Measurements from ENCODE around the gene IL36RN.

The IL36RN gene

DNA sequence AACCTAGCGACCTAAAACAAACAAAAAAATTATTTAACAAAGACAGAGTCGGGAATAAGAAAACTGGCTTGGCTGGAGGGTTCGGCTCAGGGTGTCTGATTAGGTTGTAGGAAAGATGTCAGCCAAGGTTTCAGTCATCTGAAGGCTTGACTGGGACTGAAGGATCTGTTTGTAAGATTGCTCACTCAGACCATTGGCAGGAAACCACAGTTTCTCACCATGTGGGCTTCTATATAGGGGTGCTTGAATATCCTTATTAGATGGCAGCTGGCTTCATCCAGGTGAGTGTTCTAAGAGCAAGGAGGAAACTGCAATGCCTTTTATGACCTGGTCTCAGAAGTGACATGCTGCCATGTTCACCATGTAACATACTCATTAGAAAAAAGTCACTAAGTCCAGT, 5.3 kb upstream of the IL36RN start:
- Histone ChIP-seq H3K27ac (no peak overlapping the region), H3K9ac (ENCODE audit: insufficient read length) (no peak overlapping the region), H3K9me3 (ENCODE audit: low read depth, low read length) (no peaks in the 10 kb centered on the region), H3K4me3 (no peak overlapping the region), H3K36me3 (ENCODE audit: insufficient read depth, low read length) (no peaks in the 10 kb centered on the region)
- TF ChIP-seq EZH2 (IDR thresholded peaks at IDR 0.05), result no peak
- TF ChIP-seq POLR2AphosphoS5 (IDR thresholded peaks at IDR 0.05; ENCODE audit: borderline replicate concordance, low read depth, low read length), result no peak
- no peak for TF ChIP-seq FOXP2 (optimal IDR thresholded peaks at IDR 0.05; ENCODE audit: control extremely low read depth, extremely low read length, insufficient read depth)
- DNase-seq (ENCODE audit: low read depth, low spot score), result no peak

DNA sequence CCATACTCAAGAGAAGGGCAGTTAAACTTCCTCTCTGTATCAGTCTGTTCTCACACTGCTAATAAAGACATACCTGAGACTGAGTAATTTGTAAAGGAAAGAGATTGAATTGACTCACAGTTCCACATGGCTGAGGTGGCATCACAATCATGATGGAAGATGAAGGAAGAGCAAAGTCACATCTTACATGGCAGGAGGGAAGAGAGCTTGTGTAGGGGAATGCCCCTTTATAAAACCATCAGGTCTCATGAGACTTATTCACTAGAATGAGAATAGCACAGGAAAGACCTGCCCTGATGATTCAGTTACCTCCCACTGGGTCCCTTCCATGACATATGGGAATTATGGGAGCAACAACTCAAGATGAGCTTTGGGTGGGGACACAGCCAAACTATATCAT, 4.9 kb upstream of the IL36RN start:
- TF ChIP-seq POLR2AphosphoS5 (IDR thresholded peaks at IDR 0.05; ENCODE audit: borderline replicate concordance, low read depth, low read length), result no peak
- no peak for TF ChIP-seq FOXP2 (optimal IDR thresholded peaks at IDR 0.05; ENCODE audit: control extremely low read depth, extremely low read length, insufficient read depth)
- no peak for TF ChIP-seq EZH2 (IDR thresholded peaks at IDR 0.05)

DNA sequence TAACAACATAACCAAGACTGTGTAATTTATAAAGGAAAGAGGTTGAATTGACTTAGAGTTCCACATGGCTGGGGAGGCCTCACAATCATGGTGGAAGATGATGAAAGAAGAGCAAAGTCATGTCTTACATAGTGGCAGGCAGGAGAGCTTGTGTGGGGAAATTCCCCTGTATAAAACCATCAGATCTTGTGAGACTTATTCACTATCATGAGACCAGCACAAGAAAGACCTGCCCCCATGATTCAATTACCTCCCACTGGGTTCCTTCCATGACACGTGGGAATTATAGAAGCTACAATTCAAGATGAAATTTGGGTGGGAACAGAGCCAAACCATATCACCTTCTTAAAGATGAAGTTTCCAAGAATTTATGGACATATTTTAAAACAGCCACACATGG, 2.5 kb upstream of the IL36RN start:
- Histone ChIP-seq H3K4me3 (no peak overlapping the region), H3K9me3 (ENCODE audit: low read depth, low read length) (no peaks in the 10 kb centered on the region), H3K36me3 (ENCODE audit: insufficient read depth, low read length) (no peaks in the 10 kb centered on the region), H3K27ac (no peak overlapping the region), H3K9ac (ENCODE audit: insufficient read length) (no peak overlapping the region)
- TF ChIP-seq FOXP2 (optimal IDR thresholded peaks at IDR 0.05; ENCODE audit: control extremely low read depth, extremely low read length, insufficient read depth), result no peak
- no peak for TF ChIP-seq EZH2 (IDR thresholded peaks at IDR 0.05)
- no peak for TF ChIP-seq POLR2AphosphoS5 (IDR thresholded peaks at IDR 0.05; ENCODE audit: borderline replicate concordance, low read depth, low read length)
- no peak for DNase-seq (ENCODE audit: low read depth, low spot score)

More for the DNA sequence above, 4.9 kb upstream of the IL36RN start:
- DNase-seq (ENCODE audit: low read depth, low spot score), result no peak
- Histone ChIP-seq H3K9ac (ENCODE audit: insufficient read length) (no peak overlapping the region), H3K4me3 (no peak overlapping the region), H3K36me3 (ENCODE audit: insufficient read depth, low read length) (no peaks in the 10 kb centered on the region), H3K9me3 (ENCODE audit: low read depth, low read length) (no peaks in the 10 kb centered on the region), H3K27ac (no peak overlapping the region)

DNA sequence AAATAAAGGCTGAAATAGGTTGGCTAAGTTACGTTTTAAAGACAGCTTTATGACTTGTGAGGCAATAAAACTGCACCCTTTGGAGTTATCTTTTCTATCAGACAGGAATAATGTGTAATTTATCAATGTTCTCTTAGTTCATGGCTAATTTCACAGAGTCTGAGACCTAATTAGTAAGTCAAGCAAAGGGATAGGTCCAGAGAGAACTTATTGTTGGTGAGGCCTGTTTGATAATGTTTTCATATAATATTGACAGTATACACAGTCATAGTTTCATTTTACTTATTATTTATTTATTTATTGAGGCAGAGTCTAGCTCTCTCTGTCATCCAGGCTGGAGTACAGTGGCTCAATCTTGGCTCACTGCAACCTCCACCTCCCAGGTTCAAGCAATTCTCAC, 1.9 kb upstream of the IL36RN start:
- Histone ChIP-seq H3K4me3 (no peak overlapping the region), H3K36me3 (ENCODE audit: insufficient read depth, low read length) (no peaks in the 10 kb centered on the region), H3K9me3 (ENCODE audit: low read depth, low read length) (no peaks in the 10 kb centered on the region), H3K9ac (ENCODE audit: insufficient read length) (no peak overlapping the region), H3K27ac (no peak overlapping the region)
- TF ChIP-seq POLR2AphosphoS5 (IDR thresholded peaks at IDR 0.05; ENCODE audit: borderline replicate concordance, low read depth, low read length), result no peak
- no peak for TF ChIP-seq EZH2 (IDR thresholded peaks at IDR 0.05)
- TF ChIP-seq FOXP2 (optimal IDR thresholded peaks at IDR 0.05; ENCODE audit: control extremely low read depth, extremely low read length, insufficient read depth), result no peak
- no peak for DNase-seq (ENCODE audit: low read depth, low spot score)

DNA sequence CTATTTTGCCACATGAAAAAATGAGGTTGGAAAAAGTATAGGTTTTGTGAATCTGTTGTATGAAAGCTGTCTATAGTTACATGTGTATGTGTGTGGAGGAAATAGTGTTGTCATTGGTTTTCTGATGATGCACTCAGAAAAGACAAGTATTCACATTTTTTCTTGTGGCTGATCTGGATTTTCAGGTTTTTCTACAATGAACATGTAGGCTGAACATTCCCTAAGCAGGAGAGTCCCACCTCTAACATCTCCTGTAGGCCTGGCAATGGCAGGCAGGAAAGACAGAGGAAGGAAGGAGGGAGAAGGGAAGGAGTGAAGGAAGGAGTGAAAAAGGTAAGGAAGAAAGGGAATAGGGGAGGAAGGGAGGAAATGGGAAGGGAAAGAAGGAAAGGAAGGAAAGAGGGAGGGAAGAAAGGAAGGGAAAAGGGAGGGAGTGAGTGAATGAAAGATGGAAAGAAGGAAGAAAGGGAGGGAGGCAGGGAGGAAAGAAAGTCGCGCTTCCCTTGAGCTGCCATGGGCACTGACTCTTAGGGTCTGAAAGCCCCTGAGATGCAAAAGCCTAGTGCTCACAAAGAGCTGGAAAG, 495 bp upstream of the IL36RN start:
- H3K36me3 ChIP-seq (ENCODE audit: insufficient read depth, low read length), result no peaks in the 10 kb centered on the region
- H3K27ac ChIP-seq, result no peak overlapping the region
- no peak overlapping the region for H3K9ac ChIP-seq (ENCODE audit: insufficient read length)
- no peak for TF ChIP-seq EZH2 (IDR thresholded peaks at IDR 0.05)
- no peak for TF ChIP-seq POLR2AphosphoS5 (IDR thresholded peaks at IDR 0.05; ENCODE audit: borderline replicate concordance, low read depth, low read length)
- TF ChIP-seq FOXP2 (optimal IDR thresholded peaks at IDR 0.05; ENCODE audit: control extremely low read depth, extremely low read length, insufficient read depth), result no peak
- no peak overlapping the region for H3K4me3 ChIP-seq
- DNase-seq (ENCODE audit: low read depth, low spot score), result no peak
- H3K9me3 ChIP-seq (ENCODE audit: low read depth, low read length), result no peaks in the 10 kb centered on the region

DNA sequence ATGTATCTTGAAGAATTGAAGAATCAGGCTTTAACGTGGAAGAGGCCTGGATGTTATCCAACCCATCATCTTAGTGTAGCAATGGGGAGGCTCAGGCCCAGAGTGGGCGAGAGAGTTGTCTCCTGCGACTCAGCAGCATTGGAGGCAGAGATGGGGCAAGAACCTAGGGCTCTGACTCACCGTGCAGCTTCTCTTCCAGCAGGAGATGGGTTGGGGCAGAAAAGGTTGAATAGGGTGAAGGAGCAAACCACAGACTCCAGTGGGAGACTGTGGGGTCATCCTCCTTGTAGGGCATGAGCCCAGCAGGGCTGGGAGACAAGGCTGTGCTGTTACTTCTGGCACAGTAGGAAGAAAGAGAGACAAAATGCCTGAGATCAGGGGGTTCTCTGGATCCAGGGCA, 1.4 kb downstream of the IL36RN start:
- no peak for TF ChIP-seq POLR2AphosphoS5 (IDR thresholded peaks at IDR 0.05; ENCODE audit: borderline replicate concordance, low read depth, low read length)
- TF ChIP-seq EZH2 (IDR thresholded peaks at IDR 0.05), result no peak
- TF ChIP-seq FOXP2 (optimal IDR thresholded peaks at IDR 0.05; ENCODE audit: control extremely low read depth, extremely low read length, insufficient read depth), result no peak
- Histone ChIP-seq H3K36me3 (ENCODE audit: insufficient read depth, low read length) (no peaks in the 10 kb centered on the region), H3K27ac (no peak overlapping the region), H3K9me3 (ENCODE audit: low read depth, low read length) (no peaks in the 10 kb centered on the region), H3K4me3 (no peak overlapping the region), H3K9ac (ENCODE audit: insufficient read length) (no peak overlapping the region)
- no peak for DNase-seq (ENCODE audit: low read depth, low spot score)

DNA sequence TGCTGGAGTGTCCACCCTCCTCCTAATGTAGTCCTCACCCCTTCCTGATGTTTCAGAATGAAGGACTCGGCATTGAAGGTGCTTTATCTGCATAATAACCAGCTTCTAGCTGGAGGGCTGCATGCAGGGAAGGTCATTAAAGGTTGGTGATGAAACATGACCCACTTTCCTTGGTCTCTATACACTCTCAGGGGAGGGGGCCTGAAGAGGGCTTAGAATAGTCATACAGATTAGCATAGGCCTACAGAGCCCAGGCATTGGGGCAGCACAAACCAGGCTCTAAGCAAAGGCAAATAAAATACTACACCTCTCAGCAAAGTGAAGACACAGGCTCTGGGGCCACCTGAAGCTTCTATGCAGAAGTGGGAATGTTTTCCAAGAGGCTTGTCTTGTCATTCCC, 1.8 kb downstream of the IL36RN start:
- H3K9ac ChIP-seq (ENCODE audit: insufficient read length), result no peak overlapping the region
- no peak for TF ChIP-seq FOXP2 (optimal IDR thresholded peaks at IDR 0.05; ENCODE audit: control extremely low read depth, extremely low read length, insufficient read depth)
- TF ChIP-seq EZH2 (IDR thresholded peaks at IDR 0.05), result no peak
- no peak for TF ChIP-seq POLR2AphosphoS5 (IDR thresholded peaks at IDR 0.05; ENCODE audit: borderline replicate concordance, low read depth, low read length)
- no peak for DNase-seq (ENCODE audit: low read depth, low spot score)
- no peaks in the 10 kb centered on the region for H3K36me3 ChIP-seq (ENCODE audit: insufficient read depth, low read length)
- no peaks in the 10 kb centered on the region for H3K9me3 ChIP-seq (ENCODE audit: low read depth, low read length)
- H3K4me3 ChIP-seq, result no peak overlapping the region
- no peak overlapping the region for H3K27ac ChIP-seq

DNA sequence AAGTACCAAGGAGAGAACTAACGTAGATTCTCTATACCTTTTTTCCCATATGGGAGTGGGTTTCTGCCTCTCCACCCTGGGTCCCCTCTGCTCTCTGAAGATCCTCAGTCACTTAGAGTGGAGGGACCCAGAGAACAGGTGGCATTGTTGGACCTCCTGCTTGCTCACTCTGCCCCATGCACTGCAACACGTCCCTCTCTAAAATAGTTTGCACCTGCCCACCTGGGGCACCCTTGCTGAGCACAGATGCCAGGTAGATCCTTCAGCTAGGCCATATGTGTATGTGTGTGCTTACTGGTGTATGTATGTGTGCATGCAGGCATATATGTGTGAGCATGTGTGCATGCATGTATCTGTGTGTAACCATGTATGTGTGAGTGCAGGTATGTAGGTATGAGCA, 2.2 kb downstream of the IL36RN start:
- H3K4me3 ChIP-seq, result no peak overlapping the region
- no peak for TF ChIP-seq EZH2 (IDR thresholded peaks at IDR 0.05)
- TF ChIP-seq POLR2AphosphoS5 (IDR thresholded peaks at IDR 0.05; ENCODE audit: borderline replicate concordance, low read depth, low read length), result no peak
- TF ChIP-seq FOXP2 (optimal IDR thresholded peaks at IDR 0.05; ENCODE audit: control extremely low read depth, extremely low read length, insufficient read depth), result no peak
- H3K36me3 ChIP-seq (ENCODE audit: insufficient read depth, low read length), result no peaks in the 10 kb centered on the region
- DNase-seq (ENCODE audit: low read depth, low spot score), result no peak
- no peak overlapping the region for H3K27ac ChIP-seq
- no peaks in the 10 kb centered on the region for H3K9me3 ChIP-seq (ENCODE audit: low read depth, low read length)
- no peak overlapping the region for H3K9ac ChIP-seq (ENCODE audit: insufficient read length)

All from SK-N-MC (cell line).